ENCODE measurements around the gene CTXN1. TPM values are rescaled to one million over a fixed set of nuclear protein-coding genes. Genes with fewer than 3 reads are reported as not detected.
A peak's percentile ranks its signal among the peaks of the same experiment; 100 is the strongest.

The CTXN1 gene
- total RNA-seq, 1 donor from 2014 or later: 5.9 TPM

- no peak for DNase-seq (ENCODE audit: low spot score)
Observed at GRCh38 chr19:7914598-7915045, 11.3 kb downstream of the CTXN1 start, which contains the start of gene TGFBR3L. TGFBR3L (plus strand) TSS chr19:7914830.

- DNase-seq (ENCODE audit: low spot score): no peak
Observed at GRCh38 chr19:7914099-7914498, 11.8 kb downstream of the CTXN1 start.

- DNase-seq (ENCODE audit: low spot score): no peak
Observed at GRCh38 chr19:7913652-7914051, 12.3 kb downstream of the CTXN1 start.

GRCh38 chr19:7912697-7913564, 13.0 kb downstream of the CTXN1 start:
- no peak for DNase-seq (ENCODE audit: low spot score)

- DNase-seq (ENCODE audit: low spot score): no peak
Observed at GRCh38 chr19:7912144-7912696, 13.7 kb downstream of the CTXN1 start.

GRCh38 chr19:7911508-7912143, 14.3 kb downstream of the CTXN1 start:
- DNase-seq (ENCODE audit: low spot score): no peak

- no peak for DNase-seq (ENCODE audit: low spot score)
Observed at GRCh38 chr19:7910321-7911161, 15.4 kb downstream of the CTXN1 start.

GRCh38 chr19:7909471-7910067, 16.4 kb downstream of the CTXN1 start:
- no peak for DNase-seq (ENCODE audit: low spot score)

GRCh38 chr19:7908742-7909461, 17.0 kb downstream of the CTXN1 start:
- DNase-seq (ENCODE audit: low spot score): no peak

- no peak for DNase-seq (ENCODE audit: low spot score)
Observed at GRCh38 chr19:7908078-7908699, 17.7 kb downstream of the CTXN1 start.

- no peak for DNase-seq (ENCODE audit: low spot score)
Observed at GRCh38 chr19:7907544-7907943, 18.4 kb downstream of the CTXN1 start.

GRCh38 chr19:7907122-7907521, 18.8 kb downstream of the CTXN1 start:
- no peak for DNase-seq (ENCODE audit: low spot score)

- DNase-seq (ENCODE audit: low spot score): no peak
Observed at GRCh38 chr19:7905859-7906258, 20.1 kb downstream of the CTXN1 start.

- DNase-seq (ENCODE audit: low spot score): no peak
Observed at GRCh38 chr19:7905268-7905667, 20.7 kb downstream of the CTXN1 start.

- peak; percentile 43 for DNase-seq (ENCODE audit: low spot score)
Observed at GRCh38 chr19:7904074-7905020, 21.6 kb downstream of the CTXN1 start.

- peak; percentile 100 for DNase-seq (ENCODE audit: low spot score)
Observed at GRCh38 chr19:7903244-7904073, 22.5 kb downstream of the CTXN1 start, which contains the start of gene MAP2K7. MAP2K7 (plus strand) TSS chr19:7903877; CDS start chr19:7903945, 68 bp downstream.

GRCh38 chr19:7902796-7903243, 23.1 kb downstream of the CTXN1 start:
- DNase-seq (ENCODE audit: low spot score): no peak

GRCh38 chr19:7901337-7901736, 24.6 kb downstream of the CTXN1 start:
- no peak for DNase-seq (ENCODE audit: low spot score)

Measured in mucosa of gallbladder (tissue), 1 donor.